Activated CD4-positive, alpha-beta T cell treated with anti-CD3 and anti-CD28 coated beads, Interleukin-2, amount 10 ng/mL, durations not matched to agents 7 days and 5 days (primary cell): ENCODE data around the gene LZTFL1. TPM values are rescaled to one million over a fixed set of nuclear protein-coding genes. Genes with fewer than 3 reads are reported as not detected.

ENCODE experiments used
- CTCF ChIA-PET: fragments of 350-600 bp; sonication (Branson Sonifier 250); formaldehyde crosslinking; loops from one replicate; lab custom pipeline; 2021; ENCODE audit warnings: antibody characterized with exemption; lab: Charles Lee
- POLR2A ChIA-PET: fragments of 350-600 bp; sonication (Branson Sonifier 250); formaldehyde crosslinking; loops from one replicate; lab custom pipeline; 2021; ENCODE audit warnings: antibody characterized with exemption; lab: Charles Lee
- DNase-seq: peaks from one replicate; pipeline ENCODE4 v3.0.0-alpha.2; 2020
- H3K27ac Mint-ChIP-seq: one replicate; pipeline ENCODE4 v1.8.0; 2021; ENCODE audit warnings: mild to moderate bottlenecking, moderate library complexity, mixed read lengths
- H3K27me3 Mint-ChIP-seq: one replicate; pipeline ENCODE4 v1.8.0; 2021; ENCODE audit warnings: mixed read lengths
- H3K36me3 Mint-ChIP-seq: one replicate; pipeline ENCODE4 v1.8.0; 2021; ENCODE audit warnings: low read depth, mixed read lengths
- H3K4me1 Mint-ChIP-seq: one replicate; pipeline ENCODE4 v1.8.0; 2021; ENCODE audit warnings: mixed read lengths
- H3K4me3 Mint-ChIP-seq: one replicate; pipeline ENCODE4 v1.8.0; 2021; ENCODE audit warnings: mild to moderate bottlenecking, moderate library complexity, mixed read lengths
- H3K9me3 Mint-ChIP-seq: one replicate; pipeline ENCODE4 v1.8.0; 2021; ENCODE audit warnings: mixed read lengths
- total RNA-seq, 2 experiments: library from RNA; stranded (reverse); gene quantifications; one replicate each; pipeline ENCODE4 v1.2.3, GENCODE V29; 2021

Gene LZTFL1
- total RNA-seq, 2 experiments from 2014 or later: 6.3 to 7.7 TPM

- DNase-seq: no peak
- CTCF ChIA-PET: interaction anchor here (0.5 to 1.5 kb wide), 4 partner anchors 9 to 531 kb away, joined by 3 to 4 read pairs (median 3); partner anchors contain the start of gene LZTFL1
- POLR2A ChIA-PET: no interaction called here
- no peak overlapping the region for H3K4me3 Mint-ChIP-seq
- no peaks in the 10 kb centered on the region for H3K9me3 Mint-ChIP-seq
- H3K27me3 Mint-ChIP-seq: no peaks in the 10 kb centered on the region
- no peak overlapping the region for H3K27ac Mint-ChIP-seq
- H3K36me3 Mint-ChIP-seq: peaks cover 2% of the 10 kb centered on the region
- peaks cover 2% of the 10 kb centered on the region for H3K4me1 Mint-ChIP-seq
These were observed 15.0 kb downstream of the LZTFL1 start for GRCh38 chr3:45826908-45827307.

- ChIA-PET POLR2A (no interaction called here), CTCF (interaction anchor here (0.7 to 1.5 kb wide), 3 partner anchors 8 to 22 kb away, joined by 3 to 4 read pairs (median 3); partner anchors contain the start of gene LZTFL1)
- H3K4me1 Mint-ChIP-seq: peaks cover 1% of the 10 kb centered on the region
- no peaks in the 10 kb centered on the region for H3K27me3 Mint-ChIP-seq
- H3K36me3 Mint-ChIP-seq: peaks cover 1% of the 10 kb centered on the region
- no peak overlapping the region for H3K4me3 Mint-ChIP-seq
- H3K27ac Mint-ChIP-seq: no peak overlapping the region
- no peak for DNase-seq
- no peaks in the 10 kb centered on the region for H3K9me3 Mint-ChIP-seq
These were observed 15.6 kb downstream of the LZTFL1 start for GRCh38 chr3:45826321-45826720.

GRCh38 chr3:45821127-45821526, 20.8 kb downstream of the LZTFL1 start:
- H3K9me3 Mint-ChIP-seq: no peaks in the 10 kb centered on the region
- POLR2A ChIA-PET: no interaction called here
- CTCF ChIA-PET: no interaction called here

GRCh38 chr3:45819543-45819942, 22.4 kb downstream of the LZTFL1 start:
- no peaks in the 10 kb centered on the region for H3K4me1 Mint-ChIP-seq
- H3K27me3 Mint-ChIP-seq: peaks cover 3% of the 10 kb centered on the region
- ChIA-PET POLR2A (no interaction called here), CTCF (no interaction called here)
- H3K27ac Mint-ChIP-seq: no peak overlapping the region
- DNase-seq: no peak
- H3K36me3 Mint-ChIP-seq: no peaks in the 10 kb centered on the region
- H3K4me3 Mint-ChIP-seq: no peak overlapping the region
- no peaks in the 10 kb centered on the region for H3K9me3 Mint-ChIP-seq

More at GRCh38 chr3:45821127-45821526, 20.8 kb downstream of the LZTFL1 start:
- H3K27ac Mint-ChIP-seq: no peak overlapping the region
- H3K4me3 Mint-ChIP-seq: no peak overlapping the region
- H3K36me3 Mint-ChIP-seq: no peaks in the 10 kb centered on the region
- H3K27me3 Mint-ChIP-seq: peaks cover 2% of the 10 kb centered on the region
- H3K4me1 Mint-ChIP-seq: no peaks in the 10 kb centered on the region
- no peak for DNase-seq

GRCh38 chr3:45817831-45818522, 23.9 kb downstream of the LZTFL1 start:
- Mint-ChIP-seq H3K4me3 (no peak overlapping the region), H3K36me3 (no peaks in the 10 kb centered on the region), H3K27ac (no peak overlapping the region), H3K27me3 (peaks cover 3% of the 10 kb centered on the region), H3K9me3 (no peaks in the 10 kb centered on the region), H3K4me1 (no peaks in the 10 kb centered on the region)
- ChIA-PET CTCF (interaction anchor here (0.5 to 1.1 kb wide), 3 partner anchors 9 to 198 kb away, joined by 3 to 5 read pairs (median 3); no protein-coding TSS in a partner anchor), POLR2A (no interaction called here)
- DNase-seq: no peak

- H3K27me3 Mint-ChIP-seq: peaks cover 3% of the 10 kb centered on the region
- H3K4me3 Mint-ChIP-seq: no peak overlapping the region
- ChIA-PET CTCF (no interaction called here), POLR2A (no interaction called here)
- H3K9me3 Mint-ChIP-seq: no peaks in the 10 kb centered on the region
- H3K27ac Mint-ChIP-seq: no peak overlapping the region
- DNase-seq: no peak
- H3K36me3 Mint-ChIP-seq: no peaks in the 10 kb centered on the region
- no peaks in the 10 kb centered on the region for H3K4me1 Mint-ChIP-seq
These were observed 25.4 kb downstream of the LZTFL1 start for GRCh38 chr3:45816544-45816943.

GRCh38 chr3:45814322-45814721, 27.6 kb downstream of the LZTFL1 start:
- POLR2A ChIA-PET: no interaction called here
- CTCF ChIA-PET: interaction anchor here (1.2 kb wide), 1 partner anchor 19 kb away, joined by 5 read pairs; no protein-coding TSS in a partner anchor
- peaks cover 14% of the 10 kb centered on the region for H3K27me3 Mint-ChIP-seq

GRCh38 chr3:45807681-45808540, 34.0 kb downstream of the LZTFL1 start:
- H3K9me3 Mint-ChIP-seq: no peaks in the 10 kb centered on the region
- no peak overlapping the region for H3K27ac Mint-ChIP-seq
- H3K27me3 Mint-ChIP-seq: peaks cover 40% of the 10 kb centered on the region
- ChIA-PET POLR2A (no interaction called here), CTCF (interaction anchor here (1.2 kb wide), 1 partner anchor 19 kb away, joined by 3 read pairs; no protein-coding TSS in a partner anchor)
- H3K4me3 Mint-ChIP-seq: no peak overlapping the region
- no peaks in the 10 kb centered on the region for H3K36me3 Mint-ChIP-seq
- DNase-seq: no peak
- H3K4me1 Mint-ChIP-seq: peaks cover 5% of the 10 kb centered on the region

More at GRCh38 chr3:45814322-45814721, 27.6 kb downstream of the LZTFL1 start:
- DNase-seq: no peak
- Mint-ChIP-seq H3K4me1 (no peaks in the 10 kb centered on the region), H3K9me3 (no peaks in the 10 kb centered on the region), H3K4me3 (no peak overlapping the region), H3K27ac (no peak overlapping the region), H3K36me3 (no peaks in the 10 kb centered on the region)

GRCh38 chr3:45807133-45807532, 34.8 kb downstream of the LZTFL1 start:
- Mint-ChIP-seq H3K36me3 (no peaks in the 10 kb centered on the region), H3K27ac (no peak overlapping the region), H3K4me3 (no peak overlapping the region), H3K4me1 (peaks cover 5% of the 10 kb centered on the region), H3K27me3 (peaks cover 40% of the 10 kb centered on the region), H3K9me3 (no peaks in the 10 kb centered on the region)
- no peak for DNase-seq
- ChIA-PET CTCF (interaction anchor here (1.2 kb wide), 1 partner anchor 18 kb away, joined by 3 read pairs; no protein-coding TSS in a partner anchor), POLR2A (no interaction called here)

- H3K36me3 Mint-ChIP-seq: no peaks in the 10 kb centered on the region
- ChIA-PET CTCF (interaction anchor here (0.9 to 1.2 kb wide), 3 partner anchors 13 to 30 kb away, joined by 3 read pairs; no protein-coding TSS in a partner anchor), POLR2A (no interaction called here)
- H3K9me3 Mint-ChIP-seq: no peaks in the 10 kb centered on the region
- peaks cover 42% of the 10 kb centered on the region for H3K27me3 Mint-ChIP-seq
- no peak overlapping the region for H3K4me3 Mint-ChIP-seq
- DNase-seq: no peak
- H3K27ac Mint-ChIP-seq: no peak overlapping the region
- peaks cover 5% of the 10 kb centered on the region for H3K4me1 Mint-ChIP-seq
These were observed 35.8 kb downstream of the LZTFL1 start for GRCh38 chr3:45806072-45806471.

GRCh38 chr3:45803252-45803935, 38.5 kb downstream of the LZTFL1 start:
- ChIA-PET CTCF (no interaction called here), POLR2A (no interaction called here)
- Mint-ChIP-seq H3K36me3 (no peaks in the 10 kb centered on the region), H3K4me1 (peaks cover 5% of the 10 kb centered on the region), H3K9me3 (no peaks in the 10 kb centered on the region), H3K27ac (no peak overlapping the region), H3K4me3 (no peak overlapping the region), H3K27me3 (peaks cover 45% of the 10 kb centered on the region)
- no peak for DNase-seq

- H3K4me1 Mint-ChIP-seq: peaks cover 5% of the 10 kb centered on the region
- peaks cover 54% of the 10 kb centered on the region for H3K27me3 Mint-ChIP-seq
- ChIA-PET CTCF (interaction anchor here (0.5 to 1.2 kb wide), 3 partner anchors 9 to 1895 kb away, joined by 3 to 4 read pairs (median 3); no protein-coding TSS in a partner anchor), POLR2A (no interaction called here)
- H3K27ac Mint-ChIP-seq: no peak overlapping the region
- no peaks in the 10 kb centered on the region for H3K36me3 Mint-ChIP-seq
- no peak overlapping the region for H3K4me3 Mint-ChIP-seq
- no peaks in the 10 kb centered on the region for H3K9me3 Mint-ChIP-seq
- no peak for DNase-seq
These were observed 39.8 kb downstream of the LZTFL1 start for GRCh38 chr3:45802146-45802545.
